WTC11 (cell line): ENCODE measurements around the gene ANTXR1. TPM values are rescaled to one million over a fixed set of nuclear protein-coding genes. Genes with fewer than 3 reads are reported as not detected.

Experiments used
- ATAC-seq: fragments of 200-7000 bp; cut with Tn5 transposase; 2 replicates; pipeline ENCODE4 v1.10.0; 2021; ENCODE audit warnings: mild to moderate bottlenecking, moderate library complexity
- CTCF ChIA-PET: fragments of 300-600 bp; sonication (Branson Sonifier 250); formaldehyde crosslinking; loops from one replicate; lab custom pipeline; 2021; ENCODE audit warnings: antibody characterized with exemption; lab: Charles Lee
- POLR2A ChIA-PET: fragments of 350-600 bp; sonication (Branson Sonifier 250); formaldehyde crosslinking; loops from one replicate; lab custom pipeline; 2021; ENCODE audit warnings: antibody characterized with exemption; lab: Charles Lee
- DNase-seq: peaks from one replicate; pipeline ENCODE4 v3.0.0; 2021; ENCODE audit warnings: low spot score
- H3K27ac Mint-ChIP-seq: 2 replicates; pipeline ENCODE4 v1.8.0; 2021; ENCODE audit warnings: mixed read lengths
- H3K27me3 Mint-ChIP-seq: 2 replicates; pipeline ENCODE4 v1.8.0; 2021; ENCODE audit warnings: low read depth, mild to moderate bottlenecking, moderate library complexity, mixed read lengths
- H3K36me3 Mint-ChIP-seq: 2 replicates; pipeline ENCODE4 v1.8.0; 2021; ENCODE audit warnings: mixed read lengths
- H3K4me1 Mint-ChIP-seq: 2 replicates; pipeline ENCODE4 v1.8.0; 2022; ENCODE audit warnings: mixed read lengths
- H3K4me3 Mint-ChIP-seq: 2 replicates; pipeline ENCODE4 v1.8.0; 2021; ENCODE audit warnings: mild to moderate bottlenecking, moderate library complexity, mixed read lengths
- H3K9me3 Mint-ChIP-seq: 2 replicates; pipeline ENCODE4 v1.8.0; 2021; ENCODE audit warnings: mixed read lengths
- AR ChIP-seq: fragments of 250-450 bp; sonication (Bioruptor Pico); IDR thresholded peaks from 2 replicates; pipeline ENCODE4 v1.9.0; 2021; ENCODE audit warnings: mild to moderate bottlenecking
- ARID4B ChIP-seq: sonication (generic); formaldehyde crosslinking; IDR thresholded peaks from 2 replicates; pipeline ENCODE4 v1.8.0; 2023; ENCODE audit warnings: missing genetic modification reagents, mild to moderate bottlenecking, borderline replicate concordance
- E2F1 ChIP-seq: sonication (generic); formaldehyde crosslinking; IDR thresholded peaks from 2 replicates; pipeline ENCODE4 v1.8.0; 2022; ENCODE audit warnings: mild to moderate bottlenecking, missing genetic modification reagents
- ERG ChIP-seq: fragments of 250-450 bp; sonication (Bioruptor Pico); IDR thresholded peaks from 2 replicates; pipeline ENCODE4 v1.8.0; 2021; ENCODE audit warnings: mild to moderate bottlenecking
- ETV6 ChIP-seq: sonication (generic); formaldehyde crosslinking; IDR thresholded peaks from 2 replicates; pipeline ENCODE4 v1.8.1; 2022; ENCODE audit warnings: mild to moderate bottlenecking, missing genetic modification reagents
- MXD4 ChIP-seq: fragments of 250-450 bp; sonication (Bioruptor Pico); IDR thresholded peaks from 2 replicates; pipeline ENCODE4 v1.8.0; 2021; ENCODE audit warnings: mild to moderate bottlenecking, moderate library complexity, borderline replicate concordance
- NR2C2 ChIP-seq: sonication (generic); formaldehyde crosslinking; IDR thresholded peaks from 2 replicates; pipeline ENCODE4 v1.8.0; 2022; ENCODE audit warnings: mild to moderate bottlenecking, missing genetic modification reagents
- OVOL2 ChIP-seq: fragments of 250-450 bp; sonication (Bioruptor Pico); IDR thresholded peaks from 2 replicates; pipeline ENCODE4 v1.9.0; 2021; ENCODE audit warnings: mild to moderate bottlenecking, borderline replicate concordance
- SMAD3 ChIP-seq: sonication (generic); formaldehyde crosslinking; IDR thresholded peaks from 2 replicates; pipeline ENCODE4 v1.8.0; 2022; ENCODE audit warnings: missing genetic modification reagents, mild to moderate bottlenecking, borderline replicate concordance
- SOX15 ChIP-seq: fragments of 250-450 bp; sonication (Bioruptor Pico); IDR thresholded peaks from 2 replicates; pipeline ENCODE4 v1.9.0; 2021; ENCODE audit warnings: mild to moderate bottlenecking
- ZBTB21 ChIP-seq: sonication (generic); formaldehyde crosslinking; IDR thresholded peaks from 2 replicates; pipeline ENCODE4 v1.8.1; 2023; ENCODE audit warnings: mild to moderate bottlenecking, missing genetic modification reagents, borderline replicate concordance
- ZNF281 ChIP-seq: sonication (generic); formaldehyde crosslinking; IDR thresholded peaks from 2 replicates; pipeline ENCODE4 v1.8.0; 2023; ENCODE audit warnings: mild to moderate bottlenecking, missing genetic modification reagents
- ZNF317 ChIP-seq: sonication (generic); formaldehyde crosslinking; IDR thresholded peaks from 2 replicates; pipeline ENCODE4 v1.8.1; 2023; ENCODE audit warnings: low read depth, mild to moderate bottlenecking, moderate library complexity, missing genetic modification reagents, borderline replicate concordance
- ZNF512 ChIP-seq: sonication (generic); formaldehyde crosslinking; IDR thresholded peaks from 2 replicates; pipeline ENCODE4 v1.8.1; 2022; ENCODE audit warnings: missing genetic modification reagents, borderline replicate concordance
- ZSCAN18 ChIP-seq: fragments of 250-450 bp; sonication (Bioruptor Pico); IDR thresholded peaks from 2 replicates; pipeline ENCODE4 v2.1.2; 2022; ENCODE audit warnings: mild to moderate bottlenecking, moderate library complexity
- total RNA-seq: library from RNA; stranded (reverse); gene quantifications from 3 replicates; pipeline ENCODE4 v1.2.3, GENCODE V29; 2021

The ANTXR1 gene
- total RNA-seq, 1 experiment from 2014 or later: 30.0 TPM

GRCh38 chr2:69163556-69163955 lies 150.6 kb downstream of the ANTXR1 start:
- POLR2A ChIA-PET: no interaction called here
- Mint-ChIP-seq H3K9me3 (peaks cover 8% of the 10 kb centered on the region), H3K27me3 (no peaks in the 10 kb centered on the region)

More at GRCh38 chr2:69163556-69163955, 150.6 kb downstream of the ANTXR1 start:
- DNase-seq (no peak), ATAC-seq (no peak)
- TF ChIP-seq OVOL2 (CRISPR knock-in tag) (no peak), ARID4B (CRISPR knock-in tag) (no peak), ETV6 (CRISPR knock-in tag) (no peak), ZBTB21 (CRISPR knock-in tag) (no peak), NR2C2 (CRISPR knock-in tag) (no peak), ERG (CRISPR knock-in tag) (no peak), ZNF281 (CRISPR knock-in tag) (no peak), SOX15 (CRISPR knock-in tag) (no peak), ZNF317 (no peak), ZNF512 (CRISPR knock-in tag) (no peak), MXD4 (CRISPR knock-in tag) (no peak), SMAD3 (CRISPR knock-in tag) (no peak), E2F1 (CRISPR knock-in tag) (no peak), ZSCAN18 (CRISPR knock-in tag) (no peak), AR (CRISPR knock-in tag) (no peak)
- Mint-ChIP-seq H3K4me1 (peaks cover 30% of the 10 kb centered on the region), H3K36me3 (peaks cover 7% of the 10 kb centered on the region), H3K4me3 (no peak overlapping the region), H3K27ac (peak overlapping the region; percentile 2; the same call in 1 of the 2 replicates)
- CTCF ChIA-PET: no interaction called here
